Umbilical cord (tissue), 2 donors: Measurements from ENCODE around the gene XYLT1. TPM values are rescaled to one million over a fixed set of nuclear protein-coding genes. Genes with fewer than 3 reads are reported as not detected.
"Not testable (repeated sequence)": the region's sequence is repeated elsewhere in the genome, so short reads cannot be mapped to it uniquely, and the experiment has no call there.

Experiments
- DNase-seq: peaks from one replicate; pipeline ENCODE4 v3.0.0-alpha.2; 2015; ENCODE audit warnings: low spot score
- total RNA-seq: library from RNA; depleted of rRNA; stranded (reverse); fragments of >200 nt; gene quantifications from one replicate; pipeline ENCODE4 v1.2.3, GENCODE V29; 2014; ENCODE audit warnings: low replicate concordance; ENCODE audit not compliant: insufficient read depth

XYLT1 gene
- total RNA-seq, 1 donor from 2014 or later, result 61.2 TPM

GRCh38 chr16:17432901-17433576 is 37.7 kb downstream of the XYLT1 start:
- peak; percentile 63 for DNase-seq

DNA sequence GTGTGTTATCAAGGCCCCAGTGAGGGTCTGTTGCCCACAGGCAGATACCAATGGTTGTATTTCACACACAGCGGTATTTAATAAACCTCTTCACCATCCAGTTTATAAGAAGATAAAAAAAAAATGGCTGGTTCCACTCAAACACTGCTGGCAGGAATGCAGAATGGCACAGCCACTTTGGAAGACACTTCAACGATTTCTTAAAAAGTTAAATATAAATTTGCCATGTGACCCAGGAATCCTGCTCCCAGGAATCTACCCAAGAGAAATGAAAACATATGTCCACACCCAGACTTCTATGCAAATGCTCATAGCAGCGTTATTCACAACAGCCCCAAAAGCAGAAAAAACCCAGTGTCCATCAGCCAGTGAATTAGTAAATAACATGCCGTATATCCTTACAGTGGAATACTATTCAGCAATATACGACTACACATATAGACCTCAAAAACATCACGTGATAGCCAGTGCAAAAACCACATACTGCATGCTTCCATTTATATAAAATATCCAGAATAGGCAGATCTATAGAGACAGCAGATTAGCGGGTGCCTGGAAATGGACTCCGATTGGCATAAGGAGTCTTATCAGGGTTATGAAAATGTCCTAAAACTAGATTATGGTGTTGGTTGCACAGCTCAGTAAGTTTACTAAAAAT is 38.7 kb downstream of the XYLT1 start:
- no peak for DNase-seq

- DNase-seq, result no peak
These were observed 39.7 kb downstream of the XYLT1 start for GRCh38 chr16:17431012-17431411.

DNA sequence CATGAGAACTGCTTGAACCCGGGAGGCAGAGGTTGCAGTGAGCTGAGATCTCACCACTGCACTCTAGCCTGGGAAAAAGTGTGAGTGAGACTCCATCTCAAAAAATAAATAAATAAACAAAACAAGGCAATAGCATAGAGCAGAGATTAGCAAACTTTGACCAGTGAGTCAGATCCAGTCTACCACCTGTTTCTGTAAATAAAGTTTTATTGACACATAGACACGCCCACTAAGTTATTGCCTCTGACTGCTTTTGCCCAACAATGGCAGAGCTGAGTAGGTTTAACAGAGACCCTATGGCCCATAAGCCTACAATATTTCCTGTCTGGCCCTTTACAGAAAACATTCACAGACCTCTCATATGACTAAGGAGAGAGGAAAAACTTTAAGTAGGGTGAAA is 44.3 kb downstream of the XYLT1 start:
- DNase-seq, result no peak

DNA sequence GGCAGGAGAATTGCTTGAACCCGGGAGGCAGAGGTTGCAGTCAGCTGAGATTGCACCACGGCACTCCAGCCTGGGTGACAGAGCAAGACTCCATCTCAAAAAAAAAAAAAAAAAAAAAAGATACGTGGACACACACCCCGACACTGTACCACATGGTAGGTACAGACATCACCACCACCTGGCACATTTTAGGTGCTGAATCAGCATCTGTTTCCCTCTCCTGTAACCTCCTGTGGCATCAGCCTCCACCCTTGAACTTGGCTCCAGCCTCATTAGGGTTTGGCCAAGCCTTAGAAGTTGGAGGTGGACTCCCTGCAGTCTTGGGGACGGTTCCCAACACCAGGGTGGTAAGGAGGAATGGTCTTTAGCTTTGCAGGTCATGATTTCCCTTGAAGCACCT is 46.0 kb downstream of the XYLT1 start:
- no peak for DNase-seq

- no peak for DNase-seq
These were observed 47.5 kb downstream of the XYLT1 start for GRCh38 chr16:17423221-17423620.

- no peak for DNase-seq
These were observed 49.9 kb downstream of the XYLT1 start for GRCh38 chr16:17420816-17421215.

DNA sequence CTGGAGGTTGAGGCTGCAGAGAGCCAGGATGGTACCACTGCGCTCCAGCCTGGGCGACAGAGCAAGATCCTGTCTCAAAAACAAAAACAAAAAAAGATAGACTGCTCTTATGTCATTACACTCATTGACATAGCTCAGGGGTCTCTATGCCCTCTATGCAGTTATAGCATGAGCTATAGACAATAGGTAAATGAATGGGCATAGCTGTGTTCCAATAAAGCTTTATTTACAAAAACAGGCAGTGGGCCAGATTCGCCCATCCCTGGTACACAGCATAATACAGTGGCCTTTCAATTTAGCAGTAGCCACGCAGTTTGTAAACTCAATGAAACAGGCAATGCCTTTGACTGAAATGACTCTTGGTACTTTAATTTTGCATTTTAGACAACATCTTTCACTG is 51.5 kb downstream of the XYLT1 start:
- no peak for DNase-seq

DNA sequence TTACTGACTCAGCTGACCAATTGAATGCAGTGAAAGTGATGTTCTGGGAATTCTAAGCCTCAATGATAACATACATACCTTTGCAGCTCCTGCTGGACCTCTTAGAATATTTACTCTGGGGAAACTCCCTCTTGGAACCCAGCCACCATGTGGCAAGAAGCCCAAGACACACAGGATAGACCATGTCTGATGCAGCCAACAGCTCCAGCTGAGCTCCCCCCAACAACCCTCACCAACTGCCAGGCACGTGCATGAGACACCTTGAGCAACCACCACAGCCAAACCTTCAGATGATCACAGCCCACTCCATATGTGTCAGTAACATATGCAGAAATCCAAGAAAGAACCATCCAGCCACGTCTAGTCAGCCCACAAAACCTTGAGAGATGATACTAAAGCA is 53.0 kb downstream of the XYLT1 start:
- DNase-seq, result no peak

GRCh38 chr16:17416461-17417311 is 54.1 kb downstream of the XYLT1 start:
- DNase-seq, result peak; percentile 41

DNA sequence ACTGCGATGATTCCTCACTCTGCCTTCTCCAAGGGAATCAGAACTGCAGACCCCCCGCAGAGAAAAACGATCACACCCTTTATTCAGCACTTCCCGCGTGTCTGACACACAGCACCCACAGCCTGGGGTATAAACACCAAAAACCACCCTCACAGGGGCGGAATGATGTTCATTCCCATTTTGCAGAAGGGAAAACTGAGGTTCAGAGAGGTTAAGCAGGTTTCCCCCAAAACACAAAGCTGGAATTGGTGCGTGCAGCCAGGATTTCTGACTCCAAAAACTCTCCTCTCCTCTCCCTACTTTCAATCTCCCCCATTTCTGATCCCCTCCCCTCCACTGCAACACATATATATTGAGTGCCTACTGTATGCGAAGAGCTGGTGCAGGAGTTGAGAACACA is 55.8 kb downstream of the XYLT1 start:
- no peak for DNase-seq

DNA sequence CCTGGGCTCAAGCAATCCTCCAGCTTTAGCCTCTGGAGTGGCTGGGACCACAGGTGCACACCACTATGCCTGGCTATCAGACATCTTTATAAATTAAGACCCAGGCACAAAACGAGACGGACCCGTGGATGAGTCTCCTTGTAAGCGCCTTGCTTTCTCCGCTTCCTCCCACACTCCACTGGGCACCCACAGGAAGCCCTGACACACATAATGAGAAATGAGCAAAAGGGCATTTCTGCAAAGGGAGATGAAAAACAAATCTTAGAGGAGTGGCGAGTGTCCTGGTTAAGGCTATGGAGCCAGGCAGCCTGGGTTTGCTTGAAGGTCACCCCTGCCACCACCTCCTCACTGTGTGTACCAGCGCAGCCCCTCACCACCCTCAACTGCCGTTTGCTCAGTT is 56.3 kb downstream of the XYLT1 start:
- DNase-seq, result no peak

DNA sequence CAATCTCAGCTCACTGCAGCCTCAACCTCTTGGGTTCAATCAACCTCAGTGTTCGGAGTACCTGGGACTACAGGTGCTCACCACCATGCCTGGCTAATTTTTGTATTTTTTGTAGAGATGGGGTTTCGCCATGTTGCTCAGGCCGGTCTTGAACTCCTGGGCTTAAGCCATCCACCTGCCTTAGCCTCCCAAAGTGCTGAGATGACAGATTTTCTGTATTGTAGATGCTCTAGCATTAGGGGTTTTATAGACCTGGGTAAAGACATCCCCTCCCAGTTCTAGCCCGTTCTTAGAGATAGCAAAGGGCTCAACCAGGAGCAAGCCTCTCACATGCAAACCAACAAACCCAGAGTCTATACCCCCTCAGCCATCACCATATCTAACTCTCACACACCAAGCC is 57.3 kb downstream of the XYLT1 start:
- no peak for DNase-seq

DNA sequence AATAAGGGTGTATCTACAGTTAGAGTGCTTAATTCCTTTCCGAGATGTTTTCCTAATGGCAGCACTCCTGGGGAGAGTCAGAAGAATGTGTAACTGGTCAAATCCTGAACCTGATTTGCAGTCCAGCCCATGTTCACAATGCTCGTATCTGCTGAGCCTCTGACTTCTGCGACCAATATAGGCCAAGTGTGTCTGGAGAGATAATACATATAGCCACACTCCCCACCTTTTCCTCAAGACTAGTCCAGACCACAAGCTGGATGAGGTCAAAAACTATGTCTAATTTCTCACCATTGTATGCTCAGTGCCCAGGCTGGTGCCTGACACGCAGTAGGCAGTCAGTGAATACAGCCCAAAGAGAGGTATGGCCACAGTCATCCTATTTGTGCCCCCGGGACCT is 58.0 kb downstream of the XYLT1 start:
- DNase-seq, result no peak

GRCh38 chr16:17412221-17412620 is 58.5 kb downstream of the XYLT1 start:
- DNase-seq, result no peak

DNA sequence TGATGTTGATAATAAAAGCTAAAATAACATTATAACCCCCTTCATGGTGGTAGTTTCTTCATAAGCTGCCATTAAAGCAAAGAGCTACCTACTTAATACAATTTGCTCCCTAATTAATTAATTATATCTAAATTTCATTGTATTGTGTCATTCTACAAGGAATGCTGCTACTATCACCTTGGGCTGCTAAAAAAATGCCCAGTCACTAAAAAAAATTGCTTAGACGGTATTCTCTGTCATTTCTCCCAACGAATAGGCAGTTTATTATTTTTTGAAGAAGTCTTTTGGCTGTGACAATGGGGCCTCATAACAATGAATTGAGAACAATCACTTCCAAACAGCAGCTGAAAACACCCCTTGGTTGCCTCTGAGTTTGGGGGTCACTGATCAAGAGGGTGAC is 59.5 kb downstream of the XYLT1 start:
- no peak for DNase-seq

DNA sequence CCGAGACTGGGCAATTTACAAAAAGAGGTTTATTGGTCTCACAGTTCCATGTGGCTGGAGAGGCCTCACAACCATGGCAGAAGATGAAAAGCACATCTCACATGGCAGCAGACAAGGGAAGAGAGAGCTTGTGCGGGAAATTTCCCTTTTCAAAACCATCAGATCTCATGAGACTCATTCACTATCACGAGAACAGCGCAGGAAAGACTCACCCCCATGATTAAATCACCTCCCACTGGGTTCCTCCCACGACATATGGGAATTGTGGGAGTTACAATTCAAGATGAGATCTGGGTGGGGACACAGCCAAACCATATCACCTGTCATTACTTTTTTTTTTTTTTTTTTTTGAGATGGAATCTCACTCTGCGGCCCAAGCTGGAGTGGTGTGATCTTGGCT is 60.4 kb downstream of the XYLT1 start:
- not testable (repeated sequence) for DNase-seq

- no peak for DNase-seq
These were observed 60.9 kb downstream of the XYLT1 start for GRCh38 chr16:17409894-17410293.

GRCh38 chr16:17408955-17409441 is 61.8 kb downstream of the XYLT1 start:
- no peak for DNase-seq

- DNase-seq, result no peak
These were observed 62.5 kb downstream of the XYLT1 start for GRCh38 chr16:17408296-17408695.

- no peak for DNase-seq
These were observed 63.4 kb downstream of the XYLT1 start for GRCh38 chr16:17407321-17407720.

GRCh38 chr16:17404941-17405689 is 65.6 kb downstream of the XYLT1 start:
- DNase-seq, result no peak
